Body of pancreas (tissue), 4 donors: ENCODE results near the gene KCNF1. TPM values are rescaled to one million over a fixed set of nuclear protein-coding genes. Genes with fewer than 3 reads are reported as not detected.

Experiments used
- ATAC-seq: fragments of 150-250 bp; one replicate; pipeline ENCODE4 v1.9.1; 2016
- DNase-seq, 4 donors: peaks; one replicate each; pipeline ENCODE4 v3.0.0-alpha.2; 2019
- H3K27ac ChIP-seq, 4 donors: fragments of 200-600 bp; sonication (generic); 1 replicate in 3 of 4; 2 replicates in 1 of 4; pipeline versions ENCODE4 v1.5.1 to v1.6.1; 2016 to 2019; ENCODE audit warnings: mild to moderate bottlenecking in 1 of 4, mixed read lengths in 1 of 4, moderate library complexity in 1 of 4
- H3K27me3 ChIP-seq, 2 donors: fragments of 200-600 bp; sonication (generic); one replicate each; pipeline ENCODE4 v1.6.0; 2016; ENCODE audit warnings: mild to moderate bottlenecking in 1 of 2
- H3K36me3 ChIP-seq, 2 donors: fragments of 200-600 bp; sonication (generic); replicated peaks in 1 of 2; 2 replicates each; pipeline ENCODE4 v1.5.1; 2016; ENCODE audit warnings: low read depth in 2 of 2; ENCODE audit not compliant: insufficient read depth in 1 of 2
- H3K4me1 ChIP-seq: fragments of 200-600 bp; sonication (generic); one replicate; pipeline ENCODE4 v1.6.0; 2016
- H3K4me3 ChIP-seq, 2 donors: fragments of 200-600 bp; sonication (generic); 1 replicate in 1 of 2; 2 replicates in 1 of 2; pipeline ENCODE4 v1.5.1; 2016 to 2019
- H3K9me3 ChIP-seq, 3 donors: fragments of 200-600 bp; sonication (generic); 1 replicate in 2 of 3; 2 replicates in 1 of 3; pipeline ENCODE4 v1.5.1; 2016
- CTCF ChIP-seq, 7 experiments: fragments of 450-650 bp in 4 of 7; fragments of 200-600 bp in 3 of 7; sonication (generic) in 3 of 7; IDR thresholded peaks; one replicate each; pipeline ENCODE4 v1.5.1; 2016 to 2019; ENCODE audit warnings: antibody characterized with exemption in 7 of 7
- POLR2A ChIP-seq, 3 donors: fragments of 450-650 bp; IDR thresholded peaks; one replicate each; pipeline ENCODE4 v1.6.1; 2016; ENCODE audit warnings: antibody characterized with exemption in 3 of 3, mild to moderate bottlenecking in 2 of 3
- WGBS, 2 donors: methylation state at CpG; one replicate each; pipeline ENCODE4 v1.1.5; 2017; 5-methylcytosine and 5-hydroxymethylcytosine counted together
- intact Hi-C: fragments of 100-400 bp; cut with DNase I; formaldehyde crosslinking; loops from one replicate; pipeline ENCODE4 v1.15.1; 2023
- total RNA-seq, 2 donors: library from RNA; depleted of rRNA; stranded (reverse); fragments of >200 nt; gene quantifications; one replicate each; pipeline ENCODE4 v1.1.0, GENCODE V29; 2016

Gene KCNF1
- total RNA-seq, result 1 to 10 TPM in 1 of 2 donors, not detected in 1; 5.3 TPM

- H3K4me1 ChIP-seq, result peaks cover 10% of the 10 kb centered on the region
These were observed at the start of gene KCNF1 for GRCh38 chr2:10911291-10912075. Gene KCNF1 (plus strand): TSS chr2:10911934. CDS start chr2:10912427, 493 bp downstream.

GRCh38 chr2:10862330-10862729 is 49.4 kb upstream of the KCNF1 start:
- Histone ChIP-seq H3K36me3 (no peaks in the 10 kb centered on the region), H3K4me3 (no peak overlapping the region), H3K9me3 (no peaks in the 10 kb centered on the region), H3K4me1 (no peaks in the 10 kb centered on the region), H3K27me3 (no peaks in the 10 kb centered on the region), H3K27ac (no peak overlapping the region)
- WGBS, 2 donors, result 84 to 88% methylated on average over 9 to 10 of the region's 10 CpGs
- intact Hi-C loops, result no loop called here
- ATAC-seq (no peak), DNase-seq (no peak)
- no peak for TF ChIP-seq POLR2A (IDR thresholded peaks at IDR 0.05)
- no peak for TF ChIP-seq CTCF (IDR thresholded peaks at IDR 0.05)

More at GRCh38 chr2:10911291-10912075, at the start of gene KCNF1:
- 9 to 15% methylated on average over 31 to 53 of the region's 53 CpGs for WGBS, 2 donors
- H3K27ac ChIP-seq, result no peak within 1 kb of the TSS
- intact Hi-C loops, result no loop called here
- H3K27me3 ChIP-seq, result peaks cover 0 to 7% of the 10 kb centered on the region in 2 donors
- peak; percentile 74 for ATAC-seq
- H3K4me3 ChIP-seq, result no peak within 1 kb of the TSS
- H3K36me3 ChIP-seq, result no peaks in the 10 kb centered on the region
- TF ChIP-seq POLR2A (IDR thresholded peaks at IDR 0.05), result no peak
- peak in 4 of 7 experiments; percentile 20 to 45 (median 30) for TF ChIP-seq CTCF (IDR thresholded peaks at IDR 0.05)
- no peaks in the 10 kb centered on the region for H3K9me3 ChIP-seq
- DNase-seq, result peak; percentile 31 to 66 (median 54)

GRCh38 chr2:10863047-10863446 is 48.7 kb upstream of the KCNF1 start:
- H3K27ac ChIP-seq, result no peak overlapping the region
- WGBS, 2 donors, result 78 to 84% methylated on average over 10 of the region's 10 CpGs
- no peak overlapping the region for H3K4me3 ChIP-seq
- TF ChIP-seq CTCF (IDR thresholded peaks at IDR 0.05) (no peak), POLR2A (IDR thresholded peaks at IDR 0.05) (no peak)
- no peaks in the 10 kb centered on the region for H3K27me3 ChIP-seq
- no peaks in the 10 kb centered on the region for H3K4me1 ChIP-seq
- intact Hi-C loops, result no loop called here
- DNase-seq (no peak), ATAC-seq (no peak)
- no peaks in the 10 kb centered on the region for H3K9me3 ChIP-seq
- no peaks in the 10 kb centered on the region for H3K36me3 ChIP-seq

- Histone ChIP-seq H3K36me3 (no peaks in the 10 kb centered on the region), H3K4me1 (no peaks in the 10 kb centered on the region), H3K9me3 (no peaks in the 10 kb centered on the region), H3K27ac (no peak overlapping the region), H3K27me3 (no peaks in the 10 kb centered on the region), H3K4me3 (no peak overlapping the region)
- TF ChIP-seq POLR2A (IDR thresholded peaks at IDR 0.05) (no peak), CTCF (IDR thresholded peaks at IDR 0.05) (no peak)
- intact Hi-C loops, result no loop called here
- 70 to 73% methylated on average over 8 of the region's 8 CpGs for WGBS, 2 donors
- ATAC-seq (no peak), DNase-seq (peak in 1 of 4 donors; percentile 43)
These were observed 47.9 kb upstream of the KCNF1 start for GRCh38 chr2:10863837-10864236.

GRCh38 chr2:10864251-10864650 is 47.5 kb upstream of the KCNF1 start:
- no peak for ATAC-seq
- Histone ChIP-seq H3K4me3 (no peak overlapping the region), H3K4me1 (no peaks in the 10 kb centered on the region), H3K9me3 (no peaks in the 10 kb centered on the region), H3K27me3 (no peaks in the 10 kb centered on the region), H3K27ac (no peak overlapping the region), H3K36me3 (no peaks in the 10 kb centered on the region)
- intact Hi-C loops, result no loop called here
- 57 to 78% methylated on average over 10 of the region's 10 CpGs for WGBS, 2 donors
- TF ChIP-seq CTCF (IDR thresholded peaks at IDR 0.05), result no peak
- TF ChIP-seq POLR2A (IDR thresholded peaks at IDR 0.05), result no peak
- DNase-seq, result no peak
